Renal cortical epithelial cell (primary cell): ENCODE measurements around the gene ELL2. TPM values are rescaled to one million over a fixed set of nuclear protein-coding genes. Genes with fewer than 3 reads are reported as not detected.
"Not testable (repeated sequence)": the region's sequence is repeated elsewhere in the genome, so short reads cannot be mapped to it uniquely, and the experiment has no call there.

Experiments used
- DNase-seq: peaks from one replicate; pipeline ENCODE4 v3.0.0-alpha.2; 2011; ENCODE audit warnings: low read depth
- total RNA-seq: library from RNA; depleted of rRNA; stranded (reverse); fragments of >200 nt; gene quantifications from 2 replicates; pipeline ENCODE4 v1.2.3, GENCODE V29; 2014

ELL2 gene
- total RNA-seq, 1 donor from 2014 or later: 31.1 TPM

DNA sequence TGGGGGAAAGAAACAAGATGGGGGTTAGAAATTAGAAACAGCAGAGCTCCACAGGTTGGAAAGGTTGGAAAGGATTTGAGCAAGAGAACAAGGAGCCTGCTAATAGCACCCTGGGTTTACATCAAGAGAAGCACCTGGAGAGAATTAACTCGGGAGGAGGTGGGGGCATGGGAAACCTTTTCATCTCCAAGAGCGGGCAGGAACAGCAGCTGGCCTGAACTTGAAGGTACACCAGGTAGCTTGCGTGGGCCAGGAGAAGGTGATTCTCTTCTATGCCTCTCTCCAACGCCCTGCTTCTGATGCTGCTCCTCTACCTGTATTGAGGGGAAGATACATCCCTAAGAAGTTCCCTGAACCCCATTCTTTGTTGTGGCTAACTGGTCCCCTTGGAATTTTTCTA is 102.0 kb downstream of the ELL2 start:
- no peak for DNase-seq

- peak; percentile 99 for DNase-seq
Observed at GRCh38 chr5:95858661-95859595, 102.7 kb downstream of the ELL2 start.

DNA sequence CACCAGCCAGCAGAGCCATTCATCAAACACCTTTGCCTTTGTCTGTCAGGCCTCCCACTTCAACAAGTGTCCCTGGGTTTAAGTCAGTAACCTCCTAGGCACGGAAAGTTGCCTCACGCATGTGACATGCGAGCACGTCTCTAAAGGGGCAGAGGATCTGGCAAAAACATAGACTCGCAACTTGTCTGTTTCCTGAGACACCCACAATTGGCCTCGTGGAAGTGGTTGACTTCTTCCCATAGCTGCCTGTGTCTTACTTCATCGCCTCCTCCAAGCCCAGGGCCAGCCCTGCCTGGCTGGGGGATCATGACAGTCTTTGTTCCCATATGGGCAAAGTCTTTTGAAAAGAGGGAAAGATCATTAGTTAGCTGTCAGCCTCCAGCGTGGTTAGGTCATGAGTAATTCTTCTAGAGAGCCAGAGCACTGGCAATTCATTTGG is 103.6 kb downstream of the ELL2 start:
- DNase-seq: peak; percentile 85

GRCh38 chr5:95857185-95857945 is 104.3 kb downstream of the ELL2 start:
- peak; percentile 94 for DNase-seq

DNA sequence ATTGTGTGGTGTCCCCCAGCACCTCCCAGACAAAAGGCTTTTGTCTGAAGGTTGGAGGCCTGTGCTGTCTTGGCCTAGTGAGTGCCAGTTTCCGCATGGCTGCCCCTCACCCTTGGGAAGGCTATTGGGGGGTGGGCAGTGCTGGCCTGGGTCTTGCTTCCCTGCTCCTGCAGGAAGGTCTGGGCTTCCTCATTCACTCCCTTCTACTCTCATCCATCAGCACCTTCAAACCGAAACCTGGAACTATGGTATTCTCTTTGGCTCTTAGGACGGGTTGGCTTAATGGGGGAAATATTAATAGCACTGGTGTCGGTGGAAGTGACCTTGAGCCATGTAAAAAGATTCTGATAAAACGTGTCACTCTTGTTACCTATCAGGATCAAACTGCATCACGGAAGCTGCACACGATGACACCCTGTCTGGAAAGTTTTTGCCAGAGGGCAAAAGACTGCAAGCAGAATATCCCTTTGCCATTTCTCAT is 105.1 kb downstream of the ELL2 start:
- no peak for DNase-seq

DNA sequence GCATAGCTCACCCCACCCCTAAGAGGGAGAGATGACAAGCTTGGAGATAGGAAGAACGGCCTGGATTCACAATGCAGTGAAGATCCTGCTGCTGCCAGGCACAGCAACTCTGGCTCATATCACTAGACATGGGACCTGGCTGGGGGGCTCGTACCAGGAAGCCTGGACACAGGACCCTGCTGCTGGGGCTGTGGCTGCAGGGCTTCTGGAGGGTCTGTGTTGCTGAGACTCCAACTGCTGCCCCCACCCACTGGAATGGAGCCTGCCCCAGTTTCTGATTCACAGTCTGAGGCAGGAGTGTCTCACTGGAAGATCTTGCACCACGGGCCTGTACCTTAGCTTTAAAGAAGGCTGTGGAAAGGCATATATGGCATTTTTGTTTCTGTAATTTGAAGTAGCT is 108.2 kb downstream of the ELL2 start:
- DNase-seq: no peak

GRCh38 chr5:95852567-95852966 is 109.1 kb downstream of the ELL2 start:
- peak; percentile 82 for DNase-seq

- not testable (repeated sequence) for DNase-seq
Observed at GRCh38 chr5:95851141-95851540, 110.5 kb downstream of the ELL2 start.

DNA sequence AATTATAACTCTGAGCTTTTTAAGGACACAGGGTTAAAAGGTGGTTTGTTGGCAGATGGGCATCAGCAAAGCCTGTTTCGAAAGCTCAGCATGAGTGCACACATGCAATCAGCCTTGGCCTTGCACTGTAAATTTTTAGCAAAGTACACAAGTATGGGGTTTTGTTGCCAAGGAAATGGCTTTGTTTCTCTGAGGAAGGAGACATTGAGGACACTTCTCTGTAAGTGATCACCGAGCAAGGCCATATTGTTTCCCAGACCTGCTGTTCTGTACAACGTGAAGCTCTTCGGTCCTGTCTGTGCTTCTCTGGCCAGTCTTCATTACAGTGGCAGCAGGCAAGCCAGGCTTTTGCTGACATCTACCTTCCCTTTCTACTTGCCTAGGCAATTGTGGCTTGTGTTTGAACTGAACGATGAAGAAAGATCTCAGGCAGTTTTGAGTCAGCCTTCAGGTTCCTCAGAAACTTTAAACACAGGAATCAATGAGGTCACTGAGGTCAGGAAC is 111.2 kb downstream of the ELL2 start:
- DNase-seq: peak; percentile 90

GRCh38 chr5:95848701-95849100 is 113.0 kb downstream of the ELL2 start:
- DNase-seq: no peak

DNA sequence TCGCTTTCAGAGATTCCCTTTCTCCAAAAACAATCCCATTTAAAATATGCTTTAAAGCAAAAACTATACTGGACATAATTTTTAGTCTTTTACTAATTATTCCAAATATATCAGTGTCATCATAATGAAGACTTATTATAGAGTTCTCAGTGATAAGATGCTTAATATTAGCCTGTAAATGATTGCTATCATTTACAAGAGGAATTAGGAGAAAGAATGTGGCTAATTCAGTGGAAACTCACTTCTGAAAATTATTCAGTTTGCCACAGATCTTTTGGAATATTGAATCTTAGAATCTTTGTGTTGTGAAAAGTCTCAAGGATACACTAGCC is 114.4 kb downstream of the ELL2 start:
- DNase-seq: no peak

DNA sequence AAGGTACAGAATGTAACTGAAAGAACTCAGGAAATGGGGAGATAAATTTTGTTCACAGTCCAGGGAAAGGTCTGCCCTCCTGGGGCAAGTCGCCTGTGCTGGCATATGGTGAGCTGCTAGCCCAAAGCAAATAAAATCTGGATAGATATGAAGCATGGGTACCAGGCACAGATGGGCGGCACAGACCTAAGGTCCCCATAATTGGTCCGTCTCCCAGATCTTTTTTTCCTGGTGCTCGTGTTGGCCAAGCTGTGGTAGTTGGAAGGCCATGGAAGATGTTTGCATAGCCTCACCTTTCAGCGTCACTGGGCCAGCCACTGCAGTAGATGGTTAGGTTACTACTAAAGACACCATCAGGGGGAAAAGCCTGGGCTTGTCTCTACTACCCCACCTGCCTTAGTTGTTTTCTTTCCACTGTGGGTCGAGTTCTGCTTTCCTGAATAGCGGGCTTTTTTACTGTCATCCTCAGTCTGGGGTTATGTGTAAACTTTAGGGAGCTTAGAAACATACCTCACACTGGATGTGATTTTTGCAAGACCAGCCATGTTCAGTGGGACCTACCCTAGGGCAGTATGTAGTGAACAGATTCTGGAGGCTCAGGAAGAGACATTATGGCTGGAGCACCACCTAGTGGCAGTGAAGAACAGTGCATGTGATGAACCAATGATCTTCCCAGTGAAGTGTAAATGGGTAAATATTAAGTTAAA is 114.9 kb downstream of the ELL2 start:
- peak; percentile 69 for DNase-seq

DNA sequence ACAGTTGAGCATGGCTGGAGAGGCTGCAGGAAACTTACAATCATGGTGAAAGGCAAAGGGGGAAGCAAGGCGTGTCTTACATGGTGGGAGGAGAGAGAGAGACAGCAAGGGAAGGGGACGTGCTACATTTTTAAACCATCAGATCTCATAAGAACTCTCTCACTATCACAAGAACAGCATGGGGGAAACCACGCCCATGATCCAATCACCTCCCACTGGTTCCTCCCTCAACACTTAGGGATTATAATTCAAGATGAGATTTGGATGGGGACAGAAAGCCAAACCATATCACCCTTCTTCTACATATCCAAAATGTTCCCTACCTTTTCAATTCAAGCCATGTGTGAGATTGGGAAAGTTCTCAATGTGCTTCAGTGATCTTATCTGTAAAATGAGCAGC is 116.3 kb downstream of the ELL2 start:
- DNase-seq: no peak

GRCh38 chr5:95843733-95844223 is 117.9 kb downstream of the ELL2 start:
- DNase-seq: peak; percentile 67

DNA sequence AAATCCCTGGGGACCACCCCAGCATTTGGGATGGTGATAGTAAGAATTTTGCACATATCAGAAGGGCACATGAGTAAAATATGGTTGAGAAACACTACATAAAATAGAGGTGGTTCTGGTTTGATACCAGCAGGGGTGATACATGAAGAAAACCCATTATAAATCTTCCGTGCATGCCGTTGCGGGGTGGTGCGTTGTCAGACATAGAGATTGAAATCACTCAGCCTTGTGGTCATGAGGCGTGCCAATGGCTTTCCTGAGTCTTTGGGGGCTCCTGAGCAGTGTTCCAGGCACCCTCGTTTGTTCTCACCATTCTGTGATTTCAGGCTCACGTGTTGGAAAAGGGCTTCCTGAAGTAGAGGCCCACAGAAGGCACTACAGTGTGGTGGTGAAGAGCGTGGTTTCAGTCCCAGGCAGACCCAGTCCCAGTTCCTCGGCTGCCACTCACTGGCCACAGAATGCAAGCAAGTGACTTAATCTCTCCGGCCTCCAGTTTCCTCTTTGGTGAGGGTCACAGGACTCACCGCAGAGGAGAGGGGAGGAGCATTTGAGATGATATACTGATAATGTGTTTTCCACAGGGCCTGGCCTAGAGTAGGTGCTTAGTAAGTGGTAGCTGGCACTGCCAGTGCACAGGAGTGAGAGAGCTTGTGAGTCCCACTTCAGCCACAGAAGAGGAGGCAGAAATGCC is 118.7 kb downstream of the ELL2 start:
- DNase-seq: peak; percentile 82

DNA sequence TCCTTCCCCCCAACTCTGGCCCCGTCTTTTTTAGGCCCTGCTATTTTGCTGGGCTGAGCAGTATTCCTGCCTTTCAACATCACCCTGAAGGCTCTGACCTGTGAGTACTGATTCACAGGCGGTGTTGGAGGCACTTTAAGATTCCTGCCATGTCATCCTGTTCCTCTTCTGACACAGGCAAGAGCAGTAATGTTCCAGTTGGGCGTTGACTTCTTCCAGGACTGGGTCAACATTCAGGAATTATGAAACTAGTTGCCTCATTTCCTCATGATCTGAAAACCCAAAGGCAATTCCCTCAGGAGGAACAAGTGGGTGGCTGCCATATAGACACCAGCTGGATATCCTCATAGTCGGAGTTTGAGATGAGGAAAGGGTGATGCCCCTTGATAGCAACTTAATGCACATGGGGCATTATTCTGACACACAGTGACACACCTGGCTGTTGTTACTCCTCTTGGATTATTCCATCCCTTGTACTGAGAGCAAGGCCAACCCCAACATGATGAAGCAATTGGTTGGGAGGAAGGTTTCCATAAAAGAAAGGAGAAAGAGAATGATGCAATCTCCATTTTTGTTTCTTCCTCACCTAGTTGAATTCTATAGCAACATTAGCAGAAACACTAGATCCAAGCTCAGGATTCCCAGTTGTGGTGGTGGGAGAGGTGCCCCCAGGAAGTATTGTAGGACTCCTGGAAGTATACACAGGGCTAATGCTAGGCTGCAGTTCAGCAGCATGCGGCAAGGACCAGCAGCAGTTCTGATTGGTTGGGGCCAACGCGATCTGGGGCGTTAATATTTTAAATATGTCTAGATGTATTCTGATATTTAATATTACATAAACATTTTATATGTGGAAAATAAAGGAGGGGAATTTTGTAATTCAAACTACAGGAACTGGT is 119.5 kb downstream of the ELL2 start:
- peak; percentile 51 for DNase-seq

DNA sequence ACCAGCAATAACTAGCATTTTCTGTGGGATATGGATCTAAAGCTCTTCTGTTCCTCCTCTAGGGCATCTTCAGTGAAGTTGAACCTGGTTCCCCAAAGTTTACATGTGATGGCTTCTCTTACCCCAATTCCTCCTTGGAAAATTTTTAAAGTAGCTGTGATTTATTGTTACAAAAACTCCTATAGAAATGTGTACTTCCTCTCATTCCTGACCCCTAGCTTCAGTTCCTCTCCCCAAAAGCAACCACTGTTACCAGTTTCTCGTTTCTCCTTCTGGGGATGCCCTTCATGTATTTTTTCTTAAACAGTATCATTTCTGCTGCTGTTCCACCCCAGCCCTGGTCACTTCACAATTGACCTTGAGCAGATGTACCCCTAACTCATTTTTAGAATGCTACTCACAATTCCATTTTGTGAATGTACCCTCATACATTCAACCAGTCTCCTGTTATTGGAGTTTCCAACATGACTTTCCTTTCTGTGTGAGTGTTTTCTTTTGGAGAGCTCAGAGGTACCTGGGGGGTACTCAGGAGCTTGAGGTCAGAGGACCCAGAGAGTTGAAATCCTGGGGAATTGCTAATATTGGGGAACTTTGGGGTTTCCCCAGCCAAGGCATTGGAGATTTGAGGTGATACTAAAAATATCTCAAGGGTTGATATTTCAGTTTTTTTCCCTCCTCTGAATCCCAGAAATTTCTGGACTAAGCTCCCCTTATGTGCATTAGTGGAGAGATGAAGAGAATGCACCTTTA is 120.5 kb downstream of the ELL2 start:
- DNase-seq: no peak

GRCh38 chr5:95839658-95840057 is 122.0 kb downstream of the ELL2 start:
- DNase-seq: no peak

- DNase-seq: no peak
Observed at GRCh38 chr5:95838556-95838955, 123.1 kb downstream of the ELL2 start.
